ENCODE measurements around the gene HEXD. TPM values are rescaled to one million over a fixed set of nuclear protein-coding genes. Genes with fewer than 3 reads are reported as not detected.
A peak's percentile ranks its signal among the peaks of the same experiment; 100 is the strongest.

Gene HEXD
- total RNA-seq, 1 experiment from 2014 or later = 29.5 TPM

DNA sequence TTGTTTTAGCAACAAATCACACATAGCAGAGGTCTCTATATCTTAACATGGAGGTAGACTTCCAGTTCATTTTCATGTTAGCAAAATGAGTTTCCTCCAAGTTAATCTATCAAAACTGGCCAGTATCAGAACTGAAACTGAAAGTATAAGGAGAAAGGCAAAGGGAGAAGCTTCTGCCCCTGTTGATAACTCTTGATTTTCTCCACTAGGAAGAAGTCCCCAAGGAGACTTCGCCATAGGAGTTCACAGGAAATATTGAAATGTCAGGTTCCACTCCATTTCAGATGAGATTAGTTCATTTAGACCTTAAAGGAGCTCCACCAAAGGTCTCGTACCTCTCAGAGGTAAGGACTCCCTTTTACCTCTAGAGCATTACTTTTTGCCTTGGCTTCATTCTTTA, 1.4 kb downstream of the HEXD start:
- Mint-ChIP-seq H3K4me1 (ENCODE audit: low read depth, unreplicated experiment) (no peaks in the 10 kb centered on the region), H3K27me3 (ENCODE audit: insufficient read depth, unreplicated experiment) (no peaks in the 10 kb centered on the region), H3K9me3 (ENCODE audit: unreplicated experiment) (peaks cover 16% of the 10 kb centered on the region), H3K4me3 (ENCODE audit: unreplicated experiment) (peak overlapping the region; percentile 80), H3K36me3 (ENCODE audit: insufficient read depth, unreplicated experiment) (peaks cover 29% of the 10 kb centered on the region), H3K27ac (ENCODE audit: unreplicated experiment) (no peak overlapping the region)
- BruUV-seq (replicated peaks) = no TSS peak
- H3K4me3 ChIP-seq (ENCODE audit: low read depth, low read length) = peak overlapping the region; percentile 95; the same call in 1 of the 2 replicates
- ChIA-PET POLR2A (no interaction called here), CTCF (no interaction called here)
- DNase-seq = no peak
- 0 out of 2 replicates have a peak, but pooled peaks cover 3% of the 10 kb centered on the region for H3K4me1 ChIP-seq
- no peak for TF ChIP-seq CTCF (IDR thresholded peaks at IDR 0.05; ENCODE audit: insufficient read depth in 1 of 2, low read depth in 1 of 2, low read length in 1 of 2, severe bottlenecking in 1 of 2, unreplicated experiment in 1 of 2)
- intact Hi-C loops (cut with micrococcal nuclease; ENCODE audit: unreplicated experiment) = loop anchor here (2.0 kb wide), 1 partner anchor 39 kb away; the partner anchor contains the start of gene NARF
- peaks cover 13% of the 10 kb centered on the region; the same call in 1 of the 2 replicates for H3K9me3 ChIP-seq
- no peaks in the 10 kb centered on the region for H3K27me3 ChIP-seq (replicated peaks; ENCODE audit: control insufficient read depth, insufficient read depth, low read length)
- peaks cover 4% of the 10 kb centered on the region; the same call in 1 of the 2 replicates for H3K36me3 ChIP-seq (ENCODE audit: control insufficient read depth, insufficient read depth, low read length)

DNA sequence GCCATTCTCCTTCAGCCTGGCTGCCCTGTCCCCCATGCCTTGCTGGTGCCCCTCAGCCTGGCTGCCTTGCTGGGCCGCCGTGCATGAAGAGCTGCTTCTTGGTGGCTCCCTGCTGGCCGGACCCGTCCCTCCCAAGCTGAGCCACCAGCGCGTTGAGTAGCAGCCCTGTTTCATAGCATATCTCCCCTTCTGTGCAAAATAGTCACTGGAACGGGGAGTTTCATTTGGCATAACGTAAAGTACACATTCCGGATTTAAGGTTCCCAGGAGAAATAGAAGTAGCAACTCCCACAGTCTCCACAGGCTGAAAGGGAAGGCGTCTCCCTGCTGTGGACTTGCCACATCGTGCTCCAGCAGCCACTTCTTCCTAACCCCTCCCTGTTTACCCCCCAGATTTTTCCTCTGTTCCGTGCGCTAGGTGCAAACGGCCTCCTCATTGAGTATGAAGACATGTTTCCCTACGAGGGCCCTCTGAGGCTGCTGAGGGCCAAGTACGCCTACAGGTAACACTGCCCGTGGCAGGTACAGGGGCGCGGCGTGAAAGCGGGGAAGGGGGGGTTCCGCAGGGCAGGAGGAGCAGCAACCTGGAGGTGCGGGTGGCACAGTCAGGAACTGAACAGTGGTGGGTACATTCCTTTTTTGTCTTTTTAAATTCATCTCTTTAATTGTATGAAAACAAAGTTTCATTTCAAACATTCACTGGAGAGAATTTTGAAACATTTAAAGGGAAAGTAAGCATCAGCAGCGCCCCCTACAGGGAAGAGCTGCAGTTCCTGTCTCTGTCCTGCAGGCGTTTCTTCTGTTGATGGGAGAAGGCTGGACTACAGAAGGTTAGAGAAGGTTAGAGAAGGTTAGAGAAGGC, 6.1 kb downstream of the HEXD start:
- Mint-ChIP-seq H3K27me3 (ENCODE audit: insufficient read depth, unreplicated experiment) (no peaks in the 10 kb centered on the region), H3K9me3 (ENCODE audit: unreplicated experiment) (peaks cover 16% of the 10 kb centered on the region), H3K4me1 (ENCODE audit: low read depth, unreplicated experiment) (no peaks in the 10 kb centered on the region), H3K36me3 (ENCODE audit: insufficient read depth, unreplicated experiment) (peaks cover 35% of the 10 kb centered on the region), H3K4me3 (ENCODE audit: unreplicated experiment) (no peak overlapping the region), H3K27ac (ENCODE audit: unreplicated experiment) (no peak overlapping the region)
- peak; percentile 56 to 59 for TF ChIP-seq CTCF (IDR thresholded peaks at IDR 0.05; ENCODE audit: insufficient read depth in 1 of 2, low read depth in 1 of 2, low read length in 1 of 2, severe bottlenecking in 1 of 2, unreplicated experiment in 1 of 2)
- Histone ChIP-seq H3K36me3 (ENCODE audit: control insufficient read depth, insufficient read depth, low read length) (peaks cover 3% of the 10 kb centered on the region; the same call in 1 of the 2 replicates), H3K27me3 (replicated peaks; ENCODE audit: control insufficient read depth, insufficient read depth, low read length) (no peaks in the 10 kb centered on the region), H3K4me1 (0 out of 2 replicates have a peak, but pooled peaks cover 3% of the 10 kb centered on the region), H3K4me3 (ENCODE audit: low read depth, low read length) (no peak overlapping the region), H3K9me3 (peaks cover 13% of the 10 kb centered on the region; the same call in 1 of the 2 replicates)
- intact Hi-C loops (cut with micrococcal nuclease; ENCODE audit: unreplicated experiment) = no loop called here
- POLR2A ChIA-PET = no interaction called here
- BruUV-seq (replicated peaks) = no TSS peak
- CTCF ChIA-PET = interaction anchor here (0.6 kb wide), 2 partner anchors 159 to 324 kb away, joined by 4 read pairs; no protein-coding TSS in a partner anchor
- DNase-seq = peak in 1 of 2 experiments; percentile 35

GRCh38 chr17:82424863-82425159, 6.7 kb downstream of the HEXD start:
- CTCF ChIA-PET = interaction anchor here (0.6 kb wide), 1 partner anchor 158 kb away, joined by 4 read pairs; no protein-coding TSS in a partner anchor
- peaks cover 3% of the 10 kb centered on the region; the same call in 1 of the 2 replicates for H3K36me3 ChIP-seq (ENCODE audit: control insufficient read depth, insufficient read depth, low read length)

More at GRCh38 chr17:82424863-82425159, 6.7 kb downstream of the HEXD start:
- no peak for TF ChIP-seq CTCF (IDR thresholded peaks at IDR 0.05; ENCODE audit: insufficient read depth in 1 of 2, low read depth in 1 of 2, low read length in 1 of 2, severe bottlenecking in 1 of 2, unreplicated experiment in 1 of 2)
- Histone ChIP-seq H3K4me1 (no peaks in the 10 kb centered on the region), H3K9me3 (peaks cover 13% of the 10 kb centered on the region; the same call in 1 of the 2 replicates), H3K4me3 (ENCODE audit: low read depth, low read length) (no peak overlapping the region), H3K27me3 (replicated peaks; ENCODE audit: control insufficient read depth, insufficient read depth, low read length) (no peaks in the 10 kb centered on the region)
- intact Hi-C loops (cut with micrococcal nuclease; ENCODE audit: unreplicated experiment) = no loop called here
- Mint-ChIP-seq H3K27ac (ENCODE audit: unreplicated experiment) (no peak overlapping the region), H3K36me3 (ENCODE audit: insufficient read depth, unreplicated experiment) (peaks cover 35% of the 10 kb centered on the region), H3K4me1 (ENCODE audit: low read depth, unreplicated experiment) (no peaks in the 10 kb centered on the region), H3K9me3 (ENCODE audit: unreplicated experiment) (peaks cover 16% of the 10 kb centered on the region), H3K27me3 (ENCODE audit: insufficient read depth, unreplicated experiment) (no peaks in the 10 kb centered on the region), H3K4me3 (ENCODE audit: unreplicated experiment) (no peak overlapping the region)
- POLR2A ChIA-PET = no interaction called here
- no peak for DNase-seq
- no TSS peak for BruUV-seq (replicated peaks)
